GM12891 (cell line): ENCODE data around the gene CAPN10.

Experiments
- DNase-seq: peaks from one replicate; pipeline ENCODE4 v3.0.0; 2011; ENCODE audit warnings: low spot score; ENCODE audit not compliant: insufficient read length
- FAIRE-seq: peaks from 2 replicates; lab custom pipeline; 2011; peaks lifted over from hg19 to GRCh38; lab: Jason Lieb, UNC
- PAX5 ChIP-seq: IDR thresholded peaks from 2 replicates; pipeline ENCODE4 v1.6.1; 2011; ENCODE audit warnings: low read length, moderate library complexity, mild to moderate bottlenecking; ENCODE audit not compliant: insufficient read depth, severe bottlenecking
- POLR2A ChIP-seq: IDR thresholded peaks from 2 replicates; pipeline ENCODE4 v1.6.1; 2011; ENCODE audit warnings: low read depth, low read length, control low read depth
- POLR2AphosphoS5 ChIP-seq: IDR thresholded peaks from 2 replicates; pipeline ENCODE4 v1.6.1; 2011; ENCODE audit warnings: low read depth, low read length, control low read depth
- POU2F2 ChIP-seq: IDR thresholded peaks from 2 replicates; pipeline ENCODE4 v1.6.1; 2011; ENCODE audit warnings: low read depth, mild to moderate bottlenecking, control low read depth, low read length, moderate library complexity
- SPI1 ChIP-seq: IDR thresholded peaks from 2 replicates; pipeline ENCODE4 v1.6.1; 2011; ENCODE audit warnings: low read depth, low read length, control low read depth
- TAF1 ChIP-seq: IDR thresholded peaks from 2 replicates; pipeline ENCODE4 v1.6.1; 2011; ENCODE audit warnings: low read depth, low read length, control low read depth

Gene CAPN10

GRCh38 chr2:240588669-240589068, 2.1 kb downstream of the CAPN10 start:
- FAIRE-seq (no peak), DNase-seq (no peak)
- no peak for TF ChIP-seq POU2F2
- TF ChIP-seq SPI1, result no peak
- no peak for TF ChIP-seq POLR2A
- no peak for TF ChIP-seq POLR2AphosphoS5
- TF ChIP-seq PAX5, result no peak
- no peak for TF ChIP-seq TAF1

- FAIRE-seq (no peak), DNase-seq (no peak)
- TF ChIP-seq POLR2A, result no peak
- no peak for TF ChIP-seq SPI1
- TF ChIP-seq TAF1, result no peak
- no peak for TF ChIP-seq POU2F2
- TF ChIP-seq PAX5, result no peak
- no peak for TF ChIP-seq POLR2AphosphoS5
Measured at GRCh38 chr2:240589375-240589774, 2.8 kb downstream of the CAPN10 start.

- TF ChIP-seq SPI1 (no peak), POLR2AphosphoS5 (no peak), TAF1 (no peak), POU2F2 (no peak), PAX5 (no peak), POLR2A (no peak)
- no peak for FAIRE-seq
- DNase-seq, result no peak
Measured at GRCh38 chr2:240589850-240590525, 3.5 kb downstream of the CAPN10 start.

- TF ChIP-seq POLR2A, result no peak
- no peak for TF ChIP-seq TAF1
- no peak for TF ChIP-seq SPI1
- FAIRE-seq (no peak), DNase-seq (no peak)
Measured at GRCh38 chr2:240590681-240591111, 4.2 kb downstream of the CAPN10 start.

- TF ChIP-seq TAF1 (no peak), POLR2AphosphoS5 (no peak), POU2F2 (no peak), SPI1 (no peak), POLR2A (no peak), PAX5 (no peak)
- DNase-seq, result no peak
- FAIRE-seq, result no peak
Measured at GRCh38 chr2:240591226-240591625, 4.7 kb downstream of the CAPN10 start.

GRCh38 chr2:240591784-240592183, 5.2 kb downstream of the CAPN10 start:
- FAIRE-seq (no peak), DNase-seq (no peak)
- TF ChIP-seq POU2F2 (no peak), PAX5 (no peak), POLR2A (no peak), POLR2AphosphoS5 (no peak), TAF1 (no peak), SPI1 (no peak)

GRCh38 chr2:240593026-240593702, 6.6 kb downstream of the CAPN10 start:
- no peak for DNase-seq
- TF ChIP-seq PAX5 (no peak), POU2F2 (no peak), POLR2AphosphoS5 (no peak), SPI1 (no peak), TAF1 (no peak), POLR2A (no peak)

GRCh38 chr2:240593703-240594451, 7.3 kb downstream of the CAPN10 start:
- FAIRE-seq (no peak), DNase-seq (no peak)
- TF ChIP-seq TAF1, result no peak
- no peak for TF ChIP-seq POU2F2
- no peak for TF ChIP-seq POLR2AphosphoS5
- no peak for TF ChIP-seq SPI1
- TF ChIP-seq POLR2A, result no peak

More at GRCh38 chr2:240593026-240593702, 6.6 kb downstream of the CAPN10 start:
- FAIRE-seq, result no peak
